ENCODE results near the gene FITM1. TPM values are rescaled to one million over a fixed set of nuclear protein-coding genes. Genes with fewer than 3 reads are reported as not detected.
A peak's percentile ranks its signal among the peaks of the same experiment; 100 is the strongest.

The FITM1 gene
- total and polyA plus RNA-seq, 2 experiments from 2014 or later = 0.53 TPM; not detected in 1

GRCh38 chr14:24092505-24093206 is 37.8 kb upstream of the FITM1 start (continued):
- TF ChIP-seq REST (IDR thresholded peaks at IDR 0.05; ENCODE audit: unreplicated experiment) = no peak
- no peak for TF ChIP-seq NANOG (IDR thresholded peaks at IDR 0.05; ENCODE audit: borderline replicate concordance)
- TF ChIP-seq STAT1 (IDR thresholded peaks at IDR 0.05; ENCODE audit: unreplicated experiment) = no peak
- no peak for TF ChIP-seq CTCF (conservative IDR thresholded peaks at IDR 0.05; ENCODE audit: low read depth in 2 of 2)
- no peak for TF ChIP-seq ETS1 (IDR thresholded peaks at IDR 0.05)
- no peak for TF ChIP-seq JUNB (IDR thresholded peaks at IDR 0.05; ENCODE audit: unreplicated experiment)
- TF ChIP-seq CREB1 (CRISPR knock-in tag; IDR thresholded peaks at IDR 0.05; ENCODE audit: low read depth) = no peak
- no peak for TF ChIP-seq ZNF114 (CRISPR knock-in tag; IDR thresholded peaks at IDR 0.05)
- no peak for TF ChIP-seq EZH2 (IDR thresholded peaks at IDR 0.05; ENCODE audit: low read depth, unreplicated experiment)

GRCh38 chr14:24093207-24093900 is 37.1 kb upstream of the FITM1 start:
- Histone ChIP-seq H3K27ac (ENCODE audit: low read depth) (peak overlapping the region; percentile 99), H3K36me3 (ENCODE audit: insufficient read depth) (no peaks in the 10 kb centered on the region), H3K79me2 (replicated peaks; ENCODE audit: insufficient read depth) (peaks cover 22% of the 10 kb centered on the region), H3F3A (replicated peaks; ENCODE audit: low read depth) (peaks cover 15% of the 10 kb centered on the region), H4K20me1 (replicated peaks; ENCODE audit: insufficient read depth) (peaks cover 5% of the 10 kb centered on the region; the same call in 1 of the 2 replicates), H2AFZ (no peak overlapping the region; the same call in 1 of the 2 replicates), H3K9me2 (ENCODE audit: insufficient read depth) (peaks cover 8% of the 10 kb centered on the region), H3K4me2 (peak overlapping the region; percentile 73), H3K4me1 (ENCODE audit: insufficient read depth) (peaks cover 18% of the 10 kb centered on the region), H3K4me3 (peak overlapping the region; percentile 47), H3K27me3 (ENCODE audit: insufficient read depth) (no peaks in the 10 kb centered on the region)
- Mint-ChIP-seq H3K36me3 (ENCODE audit: low read depth) (peaks cover 44% of the 10 kb centered on the region), H3K27ac (peak overlapping the region; percentile 100), H3K4me1 (peaks cover 38% of the 10 kb centered on the region), H3K27me3 (ENCODE audit: insufficient read depth, low read depth, poor library complexity) (peaks cover 24% of the 10 kb centered on the region), H3K9me3 (peaks cover 3% of the 10 kb centered on the region; the same call in 2 of the 3 replicates), H3K4me3 (peak overlapping the region; percentile 66)
- no peak for ATAC-seq
- DNase-seq (ENCODE audit: low spot score) = no peak
- TF ChIP-seq ZNF114 (CRISPR knock-in tag; IDR thresholded peaks at IDR 0.05) (no peak), STAT1 (IDR thresholded peaks at IDR 0.05; ENCODE audit: unreplicated experiment) (no peak), ETS1 (IDR thresholded peaks at IDR 0.05) (no peak; the same call in 1 of the 2 replicates), CTCF (conservative IDR thresholded peaks at IDR 0.05; ENCODE audit: low read depth in 2 of 2) (no peak), NANOG (IDR thresholded peaks at IDR 0.05; ENCODE audit: borderline replicate concordance) (no peak), POLR2AphosphoS5 (IDR thresholded peaks at IDR 0.05; ENCODE audit: low read depth) (no peak)
